ENCODE data around the gene STRN3.

DNA sequence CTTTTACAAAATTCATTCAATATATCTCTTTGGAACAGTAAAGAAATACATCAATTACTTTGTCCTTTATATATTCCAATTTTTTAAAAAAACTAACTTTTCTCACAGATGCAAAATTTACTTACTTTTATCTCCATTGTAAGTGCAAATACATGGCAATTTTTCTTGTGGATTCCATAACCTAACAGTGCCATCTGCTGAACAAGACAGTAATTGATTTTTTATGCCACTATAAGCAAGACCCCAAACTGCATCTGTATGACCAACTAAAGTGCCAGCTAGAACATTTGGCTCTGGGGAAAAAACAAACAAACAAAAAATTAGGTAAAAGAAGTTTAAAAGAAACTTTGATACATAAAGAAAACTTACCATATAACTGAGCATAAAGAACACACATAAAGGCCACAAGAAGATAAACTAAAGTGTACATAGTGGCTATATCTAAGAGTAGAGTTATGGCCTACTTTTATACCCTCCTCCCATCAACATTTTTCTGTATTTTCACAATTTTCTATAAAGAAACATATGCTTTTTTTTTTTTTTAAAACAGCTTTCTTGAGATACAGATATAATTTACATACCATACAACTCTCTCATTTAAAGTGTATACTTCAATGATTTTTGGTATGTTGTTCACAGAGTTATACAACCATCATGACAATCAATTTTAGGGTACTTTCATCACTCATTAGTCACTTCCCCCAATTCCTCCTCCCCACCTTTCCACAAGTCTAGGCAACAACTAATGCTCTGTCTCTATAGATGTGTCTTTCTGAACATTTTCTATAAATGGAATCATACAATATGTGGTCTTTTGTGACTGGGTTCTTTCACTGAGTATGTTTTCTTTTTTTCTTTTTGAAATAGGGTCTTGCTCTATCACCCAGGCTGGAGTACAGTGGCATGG is 119.2 kb downstream of the STRN3 start:
- no peak for TF ChIP-seq EZH2 (IDR thresholded peaks at IDR 0.05)
- TF ChIP-seq POLR2AphosphoS5 (IDR thresholded peaks at IDR 0.05; ENCODE audit: borderline replicate concordance, low read depth, low read length), result no peak
- no peak for TF ChIP-seq FOXP2 (optimal IDR thresholded peaks at IDR 0.05; ENCODE audit: control extremely low read depth, extremely low read length, insufficient read depth)
